Activated B cell treated with CpG ODN at 0.5 μM for 24 hours (primary cell): ENCODE data around the gene ENPP7. TPM values are rescaled to one million over a fixed set of nuclear protein-coding genes. Genes with fewer than 3 reads are reported as not detected.

Experiments
- ATAC-seq: fragments of 200-7000 bp; cut with Tn5 transposase; one replicate; pipeline ENCODE4 v1.10.0; 2021; ENCODE audit warnings: low read depth, mild to moderate bottlenecking, moderate library complexity
- CTCF ChIA-PET: fragments of 350-600 bp; sonication (Branson Sonifier 250); formaldehyde crosslinking; loops from one replicate; lab custom pipeline; 2021; ENCODE audit warnings: antibody characterized with exemption; lab: Charles Lee
- POLR2A ChIA-PET: fragments of 350-600 bp; sonication (Branson Sonifier 250); formaldehyde crosslinking; loops from one replicate; lab custom pipeline; 2021; ENCODE audit warnings: antibody characterized with exemption; lab: Charles Lee
- DNase-seq: peaks from one replicate; pipeline ENCODE4 v3.0.0; 2022
- H3K27ac Mint-ChIP-seq: one replicate; pipeline ENCODE4 v1.8.0; 2020; ENCODE audit warnings: mixed read lengths
- H3K27me3 Mint-ChIP-seq: one replicate; pipeline ENCODE4 v1.8.0; 2021; ENCODE audit warnings: mixed read lengths
- H3K36me3 Mint-ChIP-seq: one replicate; pipeline ENCODE4 v1.8.0; 2021; ENCODE audit warnings: low read depth, mixed read lengths
- H3K4me1 Mint-ChIP-seq: one replicate; pipeline ENCODE4 v1.8.0; 2021; ENCODE audit warnings: mixed read lengths
- H3K4me3 Mint-ChIP-seq: one replicate; pipeline ENCODE4 v1.8.0; 2020; ENCODE audit warnings: mild to moderate bottlenecking, mixed read lengths
- H3K9me3 Mint-ChIP-seq: one replicate; pipeline ENCODE4 v1.8.0; 2020; ENCODE audit warnings: mixed read lengths
- intact Hi-C: fragments of 100-400 bp; cut with micrococcal nuclease; formaldehyde crosslinking; loops from one replicate; pipeline ENCODE4 v1.15.1; 2024
- total RNA-seq: library from RNA; stranded (reverse); gene quantifications from 2 replicates; pipeline ENCODE4 v1.2.3, GENCODE V29; 2022
- TF ChIP-seq, protein P1 (sequence below): fragments of 200-600 bp; IDR thresholded peaks from one replicate; pipeline ENCODE4 v1.8.0; 2022; ENCODE audit warnings: antibody characterized with exemption, mild to moderate bottlenecking

ENPP7 gene
- total RNA-seq, 1 donor from 2014 or later: 1.5 TPM

DNA sequence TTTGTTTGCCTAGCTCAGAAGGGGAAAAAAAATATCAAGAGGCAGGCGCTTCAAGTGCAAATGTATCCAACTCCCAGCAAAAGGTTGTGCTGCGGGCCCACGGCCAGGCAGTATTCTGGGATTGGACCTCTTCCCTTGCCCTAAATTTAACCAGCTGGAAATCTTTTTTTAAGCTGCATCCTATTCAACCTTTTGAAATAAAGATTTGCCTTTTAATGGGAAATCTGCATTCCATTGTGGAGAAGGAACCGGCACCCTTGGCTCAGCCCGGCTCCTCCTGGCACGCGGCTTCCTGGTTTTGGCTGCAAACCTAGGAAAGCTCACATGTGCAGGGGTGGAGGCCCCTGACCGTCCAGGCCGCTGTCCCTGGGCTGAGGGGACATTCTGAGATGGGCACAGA lies 38.8 kb upstream of the ENPP7 start:
- intact Hi-C loops: no loop called here
- Mint-ChIP-seq H3K27ac (no peak overlapping the region), H3K4me1 (peaks cover 3% of the 10 kb centered on the region), H3K36me3 (no peaks in the 10 kb centered on the region), H3K27me3 (peaks cover 36% of the 10 kb centered on the region), H3K9me3 (no peaks in the 10 kb centered on the region), H3K4me3 (no peak overlapping the region)
- CTCF ChIA-PET: no interaction called here
- ATAC-seq (no peak), DNase-seq (no peak)
- POLR2A ChIA-PET: no interaction called here
- TF ChIP-seq, protein P1, sequence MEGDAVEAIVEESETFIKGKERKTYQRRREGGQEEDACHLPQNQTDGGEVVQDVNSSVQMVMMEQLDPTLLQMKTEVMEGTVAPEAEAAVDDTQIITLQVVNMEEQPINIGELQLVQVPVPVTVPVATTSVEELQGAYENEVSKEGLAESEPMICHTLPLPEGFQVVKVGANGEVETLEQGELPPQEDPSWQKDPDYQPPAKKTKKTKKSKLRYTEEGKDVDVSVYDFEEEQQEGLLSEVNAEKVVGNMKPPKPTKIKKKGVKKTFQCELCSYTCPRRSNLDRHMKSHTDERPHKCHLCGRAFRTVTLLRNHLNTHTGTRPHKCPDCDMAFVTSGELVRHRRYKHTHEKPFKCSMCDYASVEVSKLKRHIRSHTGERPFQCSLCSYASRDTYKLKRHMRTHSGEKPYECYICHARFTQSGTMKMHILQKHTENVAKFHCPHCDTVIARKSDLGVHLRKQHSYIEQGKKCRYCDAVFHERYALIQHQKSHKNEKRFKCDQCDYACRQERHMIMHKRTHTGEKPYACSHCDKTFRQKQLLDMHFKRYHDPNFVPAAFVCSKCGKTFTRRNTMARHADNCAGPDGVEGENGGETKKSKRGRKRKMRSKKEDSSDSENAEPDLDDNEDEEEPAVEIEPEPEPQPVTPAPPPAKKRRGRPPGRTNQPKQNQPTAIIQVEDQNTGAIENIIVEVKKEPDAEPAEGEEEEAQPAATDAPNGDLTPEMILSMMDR: no peak

DNA sequence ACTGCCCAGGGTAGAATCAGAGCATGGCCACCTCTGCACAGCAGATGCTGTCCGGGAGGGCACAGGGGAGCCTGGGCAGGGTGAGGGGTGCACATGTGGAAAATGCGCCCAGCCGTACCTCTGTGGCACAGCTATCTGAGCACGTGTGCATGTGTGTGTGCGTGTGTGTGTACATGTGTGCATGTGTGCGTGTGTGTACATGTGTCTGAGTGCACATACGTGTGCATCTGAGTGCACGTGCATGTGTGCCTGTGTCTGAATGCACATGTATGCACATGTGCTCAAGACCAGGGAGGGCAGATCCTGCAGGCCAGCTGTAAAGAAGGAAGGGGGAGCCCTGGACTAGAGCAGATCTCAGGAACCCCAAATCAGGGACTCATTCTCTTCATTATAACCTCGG lies 37.3 kb upstream of the ENPP7 start:
- Mint-ChIP-seq H3K27ac (no peak overlapping the region), H3K4me3 (no peak overlapping the region), H3K27me3 (peaks cover 37% of the 10 kb centered on the region), H3K4me1 (peaks cover 9% of the 10 kb centered on the region), H3K9me3 (no peaks in the 10 kb centered on the region), H3K36me3 (no peaks in the 10 kb centered on the region)
- ChIA-PET CTCF (no interaction called here), POLR2A (no interaction called here)
- TF ChIP-seq, protein P1: no peak
- ATAC-seq (no peak), DNase-seq (no peak)
- intact Hi-C loops: no loop called here

DNA sequence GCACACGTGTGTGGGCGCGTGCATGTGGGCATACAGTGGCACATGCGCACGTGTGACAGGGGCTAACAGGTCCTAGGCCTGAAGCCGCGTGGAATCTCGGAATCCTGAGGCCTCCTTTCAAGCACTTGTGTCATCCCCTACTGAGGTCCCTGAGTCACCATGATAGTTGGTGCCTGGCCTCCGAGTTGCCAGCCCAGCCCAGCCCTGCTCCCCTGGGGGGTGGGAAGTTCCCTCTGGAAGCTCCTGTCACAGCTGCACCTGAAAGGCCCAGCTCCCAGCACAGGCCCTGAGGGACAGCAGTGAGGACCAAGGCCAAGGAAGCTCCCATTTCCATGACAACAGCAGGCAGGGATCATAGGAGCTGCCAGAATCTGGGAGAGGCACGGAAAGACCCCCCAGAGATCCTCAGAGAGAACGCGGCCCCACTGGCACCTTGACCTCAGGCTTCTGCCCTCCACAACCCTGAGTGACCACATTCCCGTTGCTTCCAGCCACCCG lies 35.4 kb upstream of the ENPP7 start:
- H3K9me3 Mint-ChIP-seq: no peaks in the 10 kb centered on the region
- DNase-seq (no peak), ATAC-seq (no peak)
- intact Hi-C loops: no loop called here
- peaks cover 47% of the 10 kb centered on the region for H3K27me3 Mint-ChIP-seq
- TF ChIP-seq, protein P1: no peak
- H3K4me3 Mint-ChIP-seq: no peak overlapping the region
- peaks cover 9% of the 10 kb centered on the region for H3K4me1 Mint-ChIP-seq
- ChIA-PET POLR2A (no interaction called here), CTCF (no interaction called here)
- no peaks in the 10 kb centered on the region for H3K36me3 Mint-ChIP-seq
- no peak overlapping the region for H3K27ac Mint-ChIP-seq

DNA sequence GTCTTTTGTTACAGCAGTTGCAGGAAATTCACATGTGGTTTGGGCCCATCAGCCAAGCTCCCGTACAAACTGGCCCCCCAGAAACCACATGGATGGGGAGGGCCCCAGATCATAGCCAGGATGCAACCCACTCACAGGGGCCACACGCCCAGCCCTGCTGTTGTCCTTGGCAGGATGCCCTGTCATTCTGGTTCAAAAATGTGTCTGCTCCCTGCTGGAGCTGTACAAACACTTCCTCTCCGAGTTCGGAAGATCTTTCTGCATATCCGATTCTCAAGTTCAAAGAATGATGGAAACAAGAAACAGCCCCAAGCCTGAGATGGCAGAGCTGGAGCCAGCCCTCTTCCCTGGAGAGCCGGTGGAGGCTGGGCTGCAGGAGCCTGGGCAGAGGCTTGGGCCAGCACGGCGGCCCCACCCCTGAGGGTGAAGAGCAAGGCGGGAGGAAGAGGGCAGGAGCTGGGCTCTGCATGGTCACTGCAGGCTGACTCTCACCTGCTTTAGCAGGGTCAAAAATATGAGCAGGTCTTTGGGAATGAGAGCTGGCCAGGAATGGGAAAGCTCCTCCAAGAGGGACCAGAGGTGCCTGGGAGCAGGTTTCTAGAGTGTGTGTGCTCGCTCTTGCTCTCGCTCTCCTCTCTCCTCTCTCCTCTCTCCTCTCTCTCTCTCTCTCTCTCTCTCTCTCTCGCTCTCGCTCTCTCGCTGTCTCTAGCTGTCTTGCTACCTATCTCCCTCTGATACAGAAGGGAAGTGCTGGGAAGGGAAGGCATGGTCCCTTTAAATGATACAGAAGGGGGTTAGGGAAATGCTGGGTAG lies 34.7 kb upstream of the ENPP7 start:
- Mint-ChIP-seq H3K27ac (no peak overlapping the region), H3K27me3 (peaks cover 46% of the 10 kb centered on the region), H3K4me3 (no peak overlapping the region), H3K9me3 (no peaks in the 10 kb centered on the region), H3K4me1 (peaks cover 9% of the 10 kb centered on the region), H3K36me3 (no peaks in the 10 kb centered on the region)
- DNase-seq: no peak
- intact Hi-C loops: no loop called here
- ChIA-PET POLR2A (no interaction called here), CTCF (interaction anchor here (0.9 kb wide), 1 partner anchor 13 kb away, joined by 3 read pairs; no protein-coding TSS in a partner anchor)
- TF ChIP-seq, protein P1: no peak
- no peak for ATAC-seq

DNA sequence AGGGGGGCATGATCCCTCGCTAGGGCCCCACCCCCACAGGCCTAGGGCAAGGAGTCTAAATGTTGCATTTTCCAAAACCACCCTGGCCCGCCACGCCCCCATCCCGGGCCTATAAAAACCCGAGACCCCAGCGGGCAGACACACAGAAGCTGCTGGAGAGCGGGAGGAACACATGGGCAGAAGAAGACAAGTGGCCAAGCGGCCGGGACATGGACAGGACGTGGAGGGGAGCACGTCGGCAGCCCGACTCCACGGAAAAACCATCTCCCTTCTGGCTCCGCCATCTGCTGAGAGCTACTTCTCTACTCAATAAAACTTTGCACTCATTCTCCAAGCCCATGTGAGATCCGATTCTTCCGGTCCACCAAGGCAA lies 34.1 kb upstream of the ENPP7 start:
- no peak for ATAC-seq
- peaks cover 9% of the 10 kb centered on the region for H3K4me1 Mint-ChIP-seq
- H3K27ac Mint-ChIP-seq: no peak overlapping the region
- H3K4me3 Mint-ChIP-seq: no peak overlapping the region
- TF ChIP-seq, protein P1: no peak
- H3K27me3 Mint-ChIP-seq: peaks cover 45% of the 10 kb centered on the region
- CTCF ChIA-PET: interaction anchor here (0.9 kb wide), 1 partner anchor 12 kb away, joined by 3 read pairs; no protein-coding TSS in a partner anchor
- intact Hi-C loops: no loop called here
- H3K9me3 Mint-ChIP-seq: no peaks in the 10 kb centered on the region
- no peak for DNase-seq
- no peaks in the 10 kb centered on the region for H3K36me3 Mint-ChIP-seq
- POLR2A ChIA-PET: no interaction called here
